Stimulated activated CD4-positive, alpha-beta T cell treated with anti-CD3 and anti-CD28 coated beads, TNF-alpha, amount 100 ng/mL, for 24 hours (primary cell): ENCODE results near the gene ATXN1.

ENCODE experiments used
- DNase-seq, 3 experiments: peaks; one replicate each; pipeline ENCODE4 v3.0.0-alpha.2; 2020; ENCODE audit warnings: low read depth in 3 of 3

ATXN1 gene

DNA sequence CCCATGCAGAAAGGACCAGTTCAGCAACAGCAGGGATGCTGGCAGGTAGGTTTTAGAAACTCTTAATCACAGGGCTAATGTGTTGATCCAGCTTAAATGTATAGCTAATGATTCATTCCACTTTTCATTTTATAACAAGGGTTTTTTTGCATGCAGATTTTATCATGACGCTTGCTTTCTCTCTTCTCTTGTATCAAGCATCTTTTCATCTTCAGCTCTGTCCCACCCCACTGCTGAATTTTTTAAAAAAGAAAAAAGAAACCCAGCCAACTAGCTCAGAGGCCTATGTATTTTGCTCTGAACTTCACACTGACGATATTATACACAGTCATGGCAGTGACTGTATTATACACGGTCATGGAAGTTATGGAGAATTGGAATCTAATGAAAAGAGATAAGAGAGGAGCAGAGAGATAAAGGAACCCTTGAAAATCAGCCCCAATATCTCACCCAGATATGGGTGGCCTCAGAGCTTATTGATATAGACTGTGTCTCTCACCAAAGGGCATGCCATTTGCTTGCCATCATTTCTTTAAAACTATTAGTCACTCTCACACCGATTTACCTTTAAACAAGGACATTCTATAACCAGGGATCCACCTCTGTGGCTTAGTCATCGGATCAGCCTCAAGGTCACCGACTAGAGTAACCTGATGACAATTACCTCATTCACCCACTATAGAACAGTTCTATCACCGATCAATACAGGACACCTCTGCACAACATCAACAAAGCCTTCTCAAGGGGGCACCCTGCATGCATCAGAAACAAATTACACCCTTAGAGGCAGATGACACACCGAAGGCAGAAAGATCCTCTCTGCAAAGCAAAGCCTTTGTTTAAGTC, 222.0 kb downstream of the ATXN1 start:
- no peak for DNase-seq

DNA sequence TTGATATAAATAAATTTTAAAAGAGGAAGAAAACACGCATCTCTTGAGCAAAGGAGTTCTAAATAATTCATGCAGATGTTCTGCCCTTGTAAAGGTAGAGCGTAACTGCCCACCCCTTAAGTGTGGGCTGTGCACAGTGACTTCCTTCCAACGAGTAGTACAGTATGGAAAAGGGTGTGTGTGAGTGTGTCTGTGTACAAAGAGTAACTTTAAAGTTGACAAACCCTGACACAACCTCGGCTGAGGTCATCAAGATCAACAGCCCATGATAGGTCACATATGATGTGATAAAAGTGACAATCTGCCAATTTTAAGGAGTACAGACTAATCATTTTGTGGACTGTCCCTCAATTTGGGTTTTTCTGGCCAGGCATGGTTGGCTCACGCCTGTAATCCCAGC, 225.7 kb downstream of the ATXN1 start:
- DNase-seq: no peak

DNA sequence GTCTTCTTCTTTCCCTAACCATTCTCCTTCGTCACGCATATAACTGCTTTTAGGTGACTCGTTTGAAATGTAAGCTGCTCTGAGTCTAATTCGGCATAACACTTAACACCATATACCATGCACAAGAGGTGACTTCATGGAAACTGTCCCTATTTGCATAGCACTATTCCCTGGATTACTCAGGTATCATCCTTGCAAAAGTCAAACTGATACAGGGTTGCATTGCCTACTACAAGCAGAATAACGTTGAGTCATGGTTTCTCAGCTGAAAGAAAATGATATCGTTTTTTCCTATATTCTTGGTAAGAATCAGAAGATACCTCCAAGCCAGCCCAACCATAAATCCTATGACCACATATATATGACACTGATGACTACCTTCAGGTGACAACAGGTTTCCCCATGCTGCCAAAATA, 227.5 kb downstream of the ATXN1 start:
- peak in 1 of 3 experiments; percentile 36 for DNase-seq

DNA sequence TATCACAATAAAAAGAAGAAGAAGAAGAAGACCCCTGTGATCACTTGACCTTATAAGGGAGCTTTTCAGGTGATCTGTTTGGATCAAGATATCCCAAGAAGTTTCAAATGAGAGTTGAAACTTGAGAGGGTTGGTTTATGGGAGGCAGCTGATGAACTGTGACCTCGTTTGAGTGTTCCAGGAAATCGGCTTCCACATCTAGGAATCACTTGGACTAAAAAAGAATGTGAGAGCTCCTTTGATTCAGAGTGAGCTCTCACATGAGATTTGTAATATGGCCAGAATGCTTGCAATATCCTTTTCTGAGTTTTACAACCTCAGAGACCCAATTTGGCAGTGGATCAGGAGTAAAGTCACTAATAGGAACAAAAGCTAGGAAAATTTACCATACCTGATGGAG, 228.1 kb downstream of the ATXN1 start:
- DNase-seq: no peak

DNA sequence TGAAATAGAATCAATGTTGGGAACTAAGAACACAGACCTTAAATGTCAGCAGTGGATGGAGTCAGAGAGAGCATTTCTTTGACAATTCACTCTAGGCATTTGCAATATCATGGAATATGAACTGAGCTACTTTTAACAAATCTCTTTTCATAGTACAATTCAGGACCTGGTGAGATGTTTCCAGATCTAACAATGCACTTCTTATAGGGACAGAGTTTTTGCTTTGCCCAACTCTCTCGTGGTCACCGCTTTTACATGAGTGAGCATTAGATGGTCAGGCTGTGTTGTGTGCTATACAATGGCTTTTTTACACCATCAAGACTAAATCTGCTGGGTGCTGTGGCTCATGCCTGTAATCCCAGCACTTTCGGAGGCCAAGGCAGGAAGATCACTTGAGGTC, 233.6 kb downstream of the ATXN1 start:
- DNase-seq: no peak

DNA sequence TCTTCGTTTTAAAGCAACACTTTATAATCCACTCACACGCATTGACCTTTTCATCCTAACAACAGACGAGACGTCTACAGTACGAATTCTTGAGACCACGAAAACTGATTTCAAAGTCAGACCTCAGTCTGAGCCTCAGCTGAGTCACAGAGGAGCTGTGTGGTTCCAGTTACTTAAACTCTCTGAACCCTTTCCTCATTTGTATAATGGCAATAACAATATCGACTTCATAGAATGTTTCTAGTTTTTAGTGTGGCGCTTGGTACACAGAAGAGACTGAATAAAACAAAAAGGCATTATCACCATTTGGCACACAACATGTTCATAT, 236.9 kb downstream of the ATXN1 start:
- DNase-seq: no peak

DNA sequence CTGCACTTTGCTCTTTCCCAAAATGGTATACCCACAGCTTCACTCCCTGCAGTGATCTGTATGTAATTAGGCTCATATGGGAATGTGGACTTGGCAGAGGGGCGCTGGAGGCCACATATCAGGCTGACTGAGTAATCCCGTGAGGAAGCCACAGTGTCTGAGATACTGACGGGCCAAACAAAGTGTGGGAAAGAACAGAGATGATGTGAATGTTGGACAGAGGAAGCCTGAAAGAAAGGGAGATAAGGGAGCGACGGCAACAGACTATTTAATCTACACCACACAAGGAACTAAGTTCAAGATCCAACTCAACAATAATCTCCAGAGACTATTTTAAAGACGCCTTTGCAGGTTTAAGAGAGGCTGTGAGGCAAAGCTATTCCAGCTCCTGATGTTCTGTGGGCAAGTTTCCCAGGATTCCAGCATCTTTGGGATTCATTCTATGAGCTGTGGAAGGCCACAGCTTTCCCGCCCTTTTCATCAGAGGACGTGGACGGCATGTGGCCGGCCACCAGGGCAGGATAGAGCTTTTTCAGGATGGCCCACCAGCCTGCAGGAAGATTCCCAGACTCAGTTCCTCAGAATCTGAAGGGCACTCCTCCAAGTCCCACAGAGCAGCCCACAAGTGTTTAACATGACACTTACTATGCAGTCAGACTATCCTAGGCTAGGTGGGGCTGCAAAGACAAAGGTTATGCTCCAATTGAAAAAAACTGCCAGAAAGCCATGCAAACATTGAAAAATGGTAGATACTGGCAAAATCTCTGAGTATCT, 237.5 kb downstream of the ATXN1 start:
- no peak for DNase-seq

DNA sequence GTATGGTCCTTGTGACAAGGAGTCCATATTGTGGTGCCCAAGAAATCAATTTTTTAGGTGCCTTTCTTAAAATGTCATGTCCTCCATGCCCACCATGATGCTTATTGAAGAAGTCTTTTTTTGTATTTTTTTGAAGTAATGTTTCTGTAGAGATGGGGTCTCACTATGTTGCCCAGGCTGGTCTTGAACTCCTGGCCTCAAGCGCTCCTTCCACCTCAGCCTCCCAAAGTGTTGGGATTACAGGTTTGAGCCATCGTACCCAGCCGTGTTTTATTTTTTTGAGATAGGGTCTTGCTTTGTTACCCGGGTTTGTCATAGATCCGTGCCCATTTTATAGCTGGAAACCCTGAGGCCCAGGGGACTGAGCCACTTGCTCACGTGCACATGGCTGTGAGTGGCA, 238.3 kb downstream of the ATXN1 start:
- DNase-seq: no peak

DNA sequence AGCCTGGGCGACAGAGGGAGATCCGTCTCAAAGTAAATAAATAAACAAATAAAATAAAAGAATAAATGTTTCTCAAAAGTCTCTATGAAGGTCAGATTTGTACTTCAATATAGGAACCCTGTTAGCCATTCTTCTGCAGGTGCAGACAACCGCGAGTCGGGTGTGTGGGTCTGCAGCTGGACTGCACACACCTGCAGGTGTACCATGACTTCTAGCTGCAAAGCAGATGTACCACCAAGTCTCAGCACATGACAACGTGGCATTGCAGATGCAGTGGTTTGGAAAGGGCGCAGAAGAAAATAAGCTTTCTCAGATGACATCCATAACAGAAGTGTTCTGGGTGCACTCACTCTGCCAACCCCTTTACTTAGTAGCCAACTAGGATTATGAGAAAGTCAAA, 239.7 kb downstream of the ATXN1 start:
- DNase-seq: no peak

DNA sequence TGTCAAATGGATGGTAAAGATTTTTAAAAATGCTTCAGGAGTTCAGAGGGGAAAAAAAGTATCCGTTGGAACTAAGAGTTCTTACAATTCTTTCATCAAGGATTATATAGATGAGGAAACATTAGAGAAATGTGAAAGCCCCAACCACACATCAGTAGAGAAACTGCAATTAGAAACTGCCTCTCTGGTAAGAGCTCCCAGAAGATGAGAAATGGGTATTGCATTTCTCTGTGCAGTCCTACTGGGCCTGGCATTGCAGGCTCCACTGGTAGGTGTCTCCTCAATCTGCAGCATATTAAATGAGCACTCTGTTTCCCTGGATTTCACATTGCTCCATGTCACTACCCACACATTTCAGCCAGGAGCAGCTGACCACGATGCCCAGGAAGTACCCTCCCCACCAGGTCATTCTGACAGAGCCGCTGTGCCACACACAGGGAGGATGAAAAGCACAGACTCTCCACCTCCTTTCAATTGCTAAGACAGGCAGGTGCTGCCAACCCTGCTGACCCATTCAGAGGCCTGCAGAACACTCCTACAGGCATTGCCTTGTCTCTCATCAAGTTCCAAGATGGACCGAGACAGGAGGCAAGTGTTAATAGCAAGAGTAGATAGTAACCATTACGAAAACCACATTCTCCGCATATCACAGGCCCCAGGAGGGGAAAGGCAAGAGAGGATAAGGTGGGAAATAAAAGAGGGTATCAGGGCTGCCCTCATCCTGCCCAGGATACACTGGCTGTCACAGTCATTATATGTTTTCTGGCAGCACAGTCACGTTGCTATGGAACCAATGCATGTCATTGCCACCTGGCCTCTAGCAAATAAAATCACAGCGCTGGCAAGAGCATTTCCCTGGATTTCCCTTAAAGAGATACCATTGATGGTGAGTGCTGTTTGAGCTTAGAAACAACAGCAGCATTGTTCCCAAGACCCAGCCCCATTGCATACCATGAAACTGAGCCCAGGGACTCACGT, 241.7 kb downstream of the ATXN1 start:
- DNase-seq: no peak

DNA sequence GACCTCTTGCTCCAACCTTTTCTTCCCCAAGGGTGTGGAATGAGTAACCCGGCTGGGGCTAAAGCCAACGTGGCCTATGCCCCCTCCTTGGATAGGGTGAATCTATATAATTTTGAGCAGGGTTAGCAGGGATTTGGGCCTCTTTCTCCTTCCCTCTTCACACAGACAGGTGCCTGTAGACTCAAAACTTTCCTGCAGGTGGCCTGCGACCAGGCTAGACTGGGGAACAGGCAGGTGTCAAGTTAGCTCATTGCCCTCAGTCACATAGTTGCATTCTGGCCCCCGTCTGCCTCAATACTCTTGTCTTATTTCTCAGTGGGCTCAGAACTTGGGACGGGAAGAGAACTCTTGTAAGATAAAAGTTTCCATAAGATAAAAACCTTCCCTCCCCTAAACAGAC, 243.0 kb downstream of the ATXN1 start:
- no peak for DNase-seq

DNA sequence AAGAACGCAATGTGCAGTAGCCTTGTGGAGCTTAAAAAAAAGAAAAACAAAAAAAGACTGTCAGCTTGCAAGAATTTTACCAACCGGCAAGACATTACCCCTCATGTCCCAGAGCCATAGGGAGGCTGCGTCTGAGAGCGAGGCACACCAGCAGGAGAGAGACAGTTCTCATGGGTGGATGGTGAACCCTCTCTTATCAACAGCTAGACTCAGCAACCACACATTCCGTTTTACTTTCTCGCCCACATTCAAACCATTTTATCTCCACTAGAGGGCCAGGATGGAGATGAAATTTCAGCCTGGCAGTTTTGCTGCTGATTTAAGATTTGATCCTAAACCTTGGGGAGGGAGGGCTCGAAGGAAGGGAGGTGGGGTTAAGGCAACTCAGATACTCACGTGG, 247.0 kb downstream of the ATXN1 start:
- no peak for DNase-seq

DNA sequence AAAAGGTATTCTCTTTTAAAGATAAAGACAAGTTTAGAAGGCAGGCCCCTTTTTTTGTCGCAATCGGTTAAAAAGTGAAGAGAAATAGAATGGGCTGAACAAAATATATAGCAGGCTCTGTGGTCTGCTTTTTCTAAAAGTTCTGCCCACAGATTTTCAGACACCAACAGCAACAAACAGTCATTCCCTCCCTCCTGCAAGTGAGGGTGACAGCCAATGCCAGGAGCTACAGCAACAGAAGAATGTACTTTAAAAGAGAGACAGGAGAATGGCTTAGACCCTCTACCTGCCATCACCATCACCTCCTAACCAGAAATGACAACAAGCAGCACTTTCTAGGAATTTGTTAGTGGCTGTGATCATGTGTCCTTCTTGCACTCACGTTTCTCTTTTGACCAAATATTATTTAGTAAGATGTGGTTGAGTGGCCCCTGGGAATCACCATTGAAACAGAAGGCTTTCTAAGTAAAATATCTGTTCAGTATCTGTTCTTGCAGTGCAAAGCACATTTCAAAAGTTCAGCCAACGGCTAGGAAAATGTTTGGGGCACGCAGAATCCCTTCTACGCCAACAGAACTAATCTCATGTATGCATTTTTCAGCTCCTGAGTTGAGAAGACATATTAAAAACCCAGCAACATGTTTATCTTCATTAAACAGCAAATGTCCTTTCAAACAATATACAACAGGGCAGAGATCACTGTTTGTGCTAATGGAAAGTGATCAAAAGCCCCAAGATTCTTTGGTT, 248.5 kb downstream of the ATXN1 start:
- no peak for DNase-seq

DNA sequence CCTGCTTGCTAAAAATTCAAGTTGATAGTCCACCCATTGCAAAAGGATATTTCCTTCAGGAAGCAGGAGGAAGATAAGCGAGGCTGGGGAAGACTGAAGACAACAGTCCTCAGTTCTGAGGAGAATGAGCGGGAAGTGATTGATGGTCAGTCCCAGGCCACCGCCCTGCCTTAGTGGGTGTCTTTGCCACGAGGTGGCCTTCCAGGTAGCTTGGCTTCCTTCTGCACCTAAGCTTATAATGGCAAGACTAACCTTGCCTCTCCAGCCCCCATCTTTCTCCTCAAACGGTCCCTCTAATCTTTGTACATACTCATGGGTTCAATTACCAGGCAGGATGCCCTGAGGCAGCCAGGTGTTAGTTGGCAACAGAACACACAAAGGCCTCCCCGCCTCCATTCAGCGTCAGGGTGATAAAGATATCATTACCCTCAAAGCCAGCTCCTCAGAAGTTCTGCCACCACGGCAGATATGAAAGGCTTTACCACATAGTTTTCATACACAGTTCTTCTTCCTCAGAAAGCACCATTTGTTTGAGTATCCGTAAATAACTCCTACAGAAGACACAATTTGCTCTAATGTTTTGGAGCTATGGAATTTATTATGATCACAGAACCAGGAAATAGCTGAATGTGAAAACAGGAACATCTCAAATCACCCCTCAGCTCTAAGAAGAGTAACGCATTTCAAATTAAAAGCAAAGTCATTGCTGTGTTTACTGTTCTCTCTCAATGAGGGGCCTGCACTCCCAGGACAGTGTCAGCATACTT, 249.4 kb downstream of the ATXN1 start:
- DNase-seq: no peak

DNA sequence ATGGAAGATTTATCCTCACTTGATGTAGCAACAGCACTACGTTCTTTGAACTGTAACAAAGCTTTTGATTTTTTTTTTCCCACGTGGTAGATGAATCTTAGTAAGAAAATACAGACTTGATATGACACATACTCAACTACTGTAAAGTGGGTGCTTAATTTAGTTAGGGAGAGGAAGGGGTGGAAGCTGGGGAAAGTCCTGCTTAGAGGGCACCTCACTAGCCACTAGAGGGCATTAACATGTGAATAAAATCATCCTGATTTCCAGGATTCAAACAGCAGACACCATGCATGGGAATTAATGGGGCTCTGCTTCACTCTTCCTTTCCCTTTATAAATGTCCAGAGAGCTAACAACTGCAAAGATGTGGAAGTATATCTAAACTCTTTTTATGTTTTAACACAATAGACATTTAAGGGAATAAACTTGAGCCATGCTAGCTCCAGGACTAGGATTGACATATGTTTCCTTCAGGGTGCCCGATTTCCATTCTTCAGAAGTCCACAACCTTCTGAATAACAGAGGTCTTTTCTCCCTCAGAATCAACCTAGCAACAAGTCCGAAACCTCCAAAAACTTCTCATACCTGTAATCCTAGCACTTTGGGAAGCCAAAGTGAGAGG, 250.1 kb downstream of the ATXN1 start:
- DNase-seq: no peak

DNA sequence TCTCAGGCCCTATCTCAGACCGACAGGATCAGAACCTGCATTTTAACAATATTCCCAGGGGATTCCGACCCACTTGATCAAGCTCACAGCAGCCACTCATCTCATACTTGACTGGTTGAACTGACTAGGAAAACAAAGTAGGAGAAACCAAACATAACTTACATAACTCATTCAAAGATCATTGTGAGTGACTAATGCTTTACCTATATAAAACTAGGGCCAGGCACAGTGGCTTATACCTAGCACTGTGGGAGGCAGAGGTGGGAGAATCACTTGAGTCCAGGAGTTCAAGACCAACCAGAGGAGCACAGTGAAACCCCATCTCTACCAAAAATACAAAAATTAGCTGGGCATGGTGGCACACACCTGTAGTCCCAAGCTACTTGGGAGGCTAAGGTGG, 251.0 kb downstream of the ATXN1 start:
- DNase-seq: no peak

DNA sequence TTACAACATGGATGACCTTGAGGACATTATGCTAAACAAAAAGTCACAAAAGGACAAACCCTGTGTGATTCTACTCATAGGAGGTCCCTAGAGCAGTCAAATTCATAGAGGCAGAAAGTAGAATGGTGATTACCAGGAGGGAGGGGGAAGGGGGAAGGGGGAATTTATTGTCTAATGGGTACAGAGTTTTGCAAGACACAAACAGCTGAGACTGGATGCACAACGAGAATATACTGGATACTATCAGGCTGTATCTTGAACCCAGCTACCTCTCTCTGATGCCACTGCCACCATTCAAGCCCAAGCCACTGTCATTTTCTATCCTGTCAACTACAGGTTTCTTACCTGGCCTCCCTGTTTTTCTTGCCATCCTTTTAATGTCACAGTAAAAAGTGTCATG, 252.3 kb downstream of the ATXN1 start:
- DNase-seq: no peak

DNA sequence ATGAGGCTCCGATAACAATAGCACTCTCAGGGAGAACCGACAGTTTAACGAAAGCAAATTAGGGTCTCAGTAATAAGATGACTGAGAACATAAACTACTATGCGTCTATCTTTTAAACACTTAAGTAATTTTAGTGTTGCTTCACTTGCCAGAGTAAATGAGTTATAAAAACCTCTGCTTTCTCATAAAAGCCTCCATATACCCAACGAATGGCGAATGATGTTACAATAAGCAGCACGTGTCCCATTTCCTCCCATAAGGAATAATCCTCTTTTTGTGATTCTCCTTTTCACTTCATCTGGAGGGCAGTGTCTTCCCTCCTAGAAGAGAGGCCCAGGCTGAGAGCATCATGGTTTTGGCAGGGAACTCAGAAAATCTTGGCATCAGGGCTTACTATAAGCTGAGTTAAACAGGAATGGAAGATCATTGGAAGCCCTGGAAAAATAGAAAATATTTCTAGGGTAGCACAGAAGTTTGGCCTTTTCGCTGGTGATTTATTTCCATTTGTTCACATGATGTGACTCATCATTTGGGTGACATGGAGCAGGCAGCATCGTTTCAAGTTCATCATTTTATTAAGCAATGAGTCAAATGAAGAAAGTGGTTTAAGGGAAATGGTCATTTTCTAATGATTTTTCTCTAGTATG, 255.4 kb downstream of the ATXN1 start:
- DNase-seq: no peak

DNA sequence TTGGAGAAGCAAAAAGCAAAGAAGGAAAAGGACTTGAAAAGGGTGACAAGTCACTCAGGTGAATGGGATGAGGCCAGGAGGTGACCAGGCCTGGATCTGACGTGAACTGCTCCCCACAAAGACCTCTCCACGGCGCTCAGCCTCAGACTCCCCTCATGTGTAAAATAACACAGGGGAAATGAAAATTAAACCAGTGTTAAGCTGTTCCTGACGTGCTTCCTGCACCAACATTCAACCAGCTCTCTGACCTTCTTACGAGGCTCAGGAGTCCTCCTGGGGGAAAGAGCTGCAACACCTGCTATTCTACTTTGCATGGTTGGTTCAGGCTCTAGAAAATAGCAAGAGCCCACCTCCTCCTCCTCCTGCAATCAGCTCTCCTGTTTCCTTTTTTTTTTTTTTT, 256.7 kb downstream of the ATXN1 start:
- DNase-seq: no peak

DNA sequence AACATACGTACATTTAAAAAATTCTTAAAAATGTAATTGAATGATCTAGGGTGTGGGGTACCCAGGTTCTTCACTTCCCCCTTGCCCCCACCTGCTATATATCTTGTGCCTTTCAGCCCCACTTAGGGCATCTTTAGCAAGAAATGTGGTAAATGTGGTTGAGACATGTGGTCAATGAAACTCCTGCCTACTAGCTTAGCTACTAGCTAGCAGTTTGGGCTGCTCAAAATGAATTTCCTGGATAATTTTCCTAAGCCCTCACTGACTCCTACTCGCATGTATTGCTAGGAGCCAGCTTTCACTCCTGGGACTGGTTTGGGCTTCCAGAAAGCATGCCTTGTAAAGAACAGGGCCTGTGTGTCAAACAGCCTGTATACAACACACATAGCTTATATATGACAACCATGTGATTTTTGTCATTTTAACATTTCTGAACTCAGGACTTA, 257.3 kb downstream of the ATXN1 start:
- DNase-seq: no peak
